ENCODE data around the gene RPS6KB2.
"Not testable (repeated sequence)": the region's sequence is repeated elsewhere in the genome, so short reads cannot be mapped to it uniquely, and the experiment has no call there.

Gene RPS6KB2

DNA sequence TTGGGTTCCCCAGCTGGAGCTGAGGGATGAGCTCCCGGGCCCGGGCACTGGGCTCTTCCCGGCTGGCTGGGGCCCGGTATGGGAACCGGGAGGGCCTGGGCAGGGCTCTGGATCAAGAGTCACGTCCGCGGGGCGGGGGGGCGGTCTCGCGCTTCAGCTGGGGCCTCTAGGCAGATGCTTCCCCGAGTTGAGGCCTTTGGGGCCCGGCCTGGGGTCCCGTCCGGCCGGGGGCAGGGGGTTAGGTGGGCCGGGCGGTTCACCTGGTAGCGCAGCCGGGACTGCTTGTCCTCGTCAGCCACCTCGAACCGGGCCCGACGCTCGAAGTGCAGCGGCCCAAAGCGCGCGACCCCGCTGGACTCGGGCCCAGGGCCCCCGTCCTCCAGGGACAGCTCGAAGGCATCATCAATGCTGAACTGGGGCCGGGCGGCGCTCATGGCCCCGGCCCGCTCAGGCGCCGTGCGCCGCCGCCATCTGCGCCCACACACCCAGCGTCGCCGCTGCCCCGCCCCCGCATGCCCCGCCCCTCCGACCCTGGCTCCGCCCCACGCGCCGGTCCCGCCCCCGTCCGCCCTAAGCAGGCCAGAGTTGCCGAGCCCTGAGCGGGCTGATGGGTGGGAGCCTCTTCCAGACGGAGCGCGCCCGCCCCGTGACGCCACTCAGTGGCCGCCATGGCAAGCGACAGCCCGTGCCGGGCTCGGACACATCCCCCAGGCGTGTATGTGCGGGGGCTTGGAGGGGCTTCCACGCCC is 40.6 kb downstream of the RPS6KB2 start, which contains the start of gene TMEM134:
Gene TMEM134 (minus strand): TSS at position 493 of the 749 bp plus-strand sequence. CDS start 59 bp downstream, at position 434.
- DNase-seq (ENCODE audit: low read depth) = peak; percentile 95
- peak; percentile 57; the same call in 1 of the 2 replicates for TF ChIP-seq MAX (IDR thresholded peaks at IDR 0.05; ENCODE audit: low read depth, low read length)
- TF ChIP-seq, protein P1, sequence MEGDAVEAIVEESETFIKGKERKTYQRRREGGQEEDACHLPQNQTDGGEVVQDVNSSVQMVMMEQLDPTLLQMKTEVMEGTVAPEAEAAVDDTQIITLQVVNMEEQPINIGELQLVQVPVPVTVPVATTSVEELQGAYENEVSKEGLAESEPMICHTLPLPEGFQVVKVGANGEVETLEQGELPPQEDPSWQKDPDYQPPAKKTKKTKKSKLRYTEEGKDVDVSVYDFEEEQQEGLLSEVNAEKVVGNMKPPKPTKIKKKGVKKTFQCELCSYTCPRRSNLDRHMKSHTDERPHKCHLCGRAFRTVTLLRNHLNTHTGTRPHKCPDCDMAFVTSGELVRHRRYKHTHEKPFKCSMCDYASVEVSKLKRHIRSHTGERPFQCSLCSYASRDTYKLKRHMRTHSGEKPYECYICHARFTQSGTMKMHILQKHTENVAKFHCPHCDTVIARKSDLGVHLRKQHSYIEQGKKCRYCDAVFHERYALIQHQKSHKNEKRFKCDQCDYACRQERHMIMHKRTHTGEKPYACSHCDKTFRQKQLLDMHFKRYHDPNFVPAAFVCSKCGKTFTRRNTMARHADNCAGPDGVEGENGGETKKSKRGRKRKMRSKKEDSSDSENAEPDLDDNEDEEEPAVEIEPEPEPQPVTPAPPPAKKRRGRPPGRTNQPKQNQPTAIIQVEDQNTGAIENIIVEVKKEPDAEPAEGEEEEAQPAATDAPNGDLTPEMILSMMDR (IDR thresholded peaks at IDR 0.05; ENCODE audit: low read depth, low read length) = peak; percentile 57
- peak; percentile 78; the same call in 1 of the 2 replicates for TF ChIP-seq MYC (IDR thresholded peaks at IDR 0.05; ENCODE audit: low read depth, low read length)
- TF ChIP-seq POLR2A (IDR thresholded peaks at IDR 0.05; ENCODE audit: extremely low read depth, insufficient read length) = peak; percentile 93
- peak within 1 kb of the TSS; percentile 55 for H3K4me3 ChIP-seq (ENCODE audit: low read depth, low read length)

DNA sequence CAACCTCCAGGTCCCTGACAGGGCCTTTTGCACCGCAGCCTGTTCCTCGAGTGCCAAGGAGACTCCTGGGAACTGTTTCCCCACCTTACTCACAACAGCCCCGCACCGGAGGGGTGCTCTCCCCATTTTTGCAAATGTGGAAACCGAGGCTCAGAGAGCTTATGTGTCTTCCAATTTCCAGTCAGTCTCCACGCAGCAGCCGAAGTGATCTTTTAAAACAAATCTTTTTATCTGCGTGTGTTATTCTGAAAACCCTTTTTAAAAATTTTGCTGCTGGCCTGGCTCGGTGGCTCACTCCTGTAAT is 41.2 kb downstream of the RPS6KB2 start:
- peak overlapping the region; percentile 55 for H3K4me3 ChIP-seq (ENCODE audit: low read depth, low read length)
- TF ChIP-seq MAX (IDR thresholded peaks at IDR 0.05; ENCODE audit: low read depth, low read length) (no peak), MYC (IDR thresholded peaks at IDR 0.05; ENCODE audit: low read depth, low read length) (no peak), POLR2A (IDR thresholded peaks at IDR 0.05; ENCODE audit: extremely low read depth, insufficient read length) (no peak)
- TF ChIP-seq, protein P1 (IDR thresholded peaks at IDR 0.05; ENCODE audit: low read depth, low read length) = no peak
- DNase-seq (ENCODE audit: low read depth) = no peak

GRCh38 chr11:67470337-67471002 is 42.2 kb downstream of the RPS6KB2 start:
- no peak for DNase-seq (ENCODE audit: low read depth)
- TF ChIP-seq MAX (IDR thresholded peaks at IDR 0.05; ENCODE audit: low read depth, low read length) (no peak), POLR2A (IDR thresholded peaks at IDR 0.05; ENCODE audit: extremely low read depth, insufficient read length) (no peak), MYC (IDR thresholded peaks at IDR 0.05; ENCODE audit: low read depth, low read length) (no peak)
- TF ChIP-seq, protein P1 (IDR thresholded peaks at IDR 0.05; ENCODE audit: low read depth, low read length) = no peak
- H3K4me3 ChIP-seq (ENCODE audit: low read depth, low read length) = no peak overlapping the region

- no peak for DNase-seq (ENCODE audit: low read depth)
- no peak overlapping the region for H3K4me3 ChIP-seq (ENCODE audit: low read depth, low read length)
- TF ChIP-seq POLR2A (IDR thresholded peaks at IDR 0.05; ENCODE audit: extremely low read depth, insufficient read length) (no peak), MYC (IDR thresholded peaks at IDR 0.05; ENCODE audit: low read depth, low read length) (no peak), MAX (IDR thresholded peaks at IDR 0.05; ENCODE audit: low read depth, low read length) (no peak)
- TF ChIP-seq, protein P1 (IDR thresholded peaks at IDR 0.05; ENCODE audit: low read depth, low read length) = no peak
Measured at GRCh38 chr11:67472882-67473281, 44.6 kb downstream of the RPS6KB2 start.

GRCh38 chr11:67476692-67477091 is 48.4 kb downstream of the RPS6KB2 start:
- not testable (repeated sequence) for DNase-seq (ENCODE audit: low read depth); H3K4me3 ChIP-seq (ENCODE audit: low read depth, low read length)

DNA sequence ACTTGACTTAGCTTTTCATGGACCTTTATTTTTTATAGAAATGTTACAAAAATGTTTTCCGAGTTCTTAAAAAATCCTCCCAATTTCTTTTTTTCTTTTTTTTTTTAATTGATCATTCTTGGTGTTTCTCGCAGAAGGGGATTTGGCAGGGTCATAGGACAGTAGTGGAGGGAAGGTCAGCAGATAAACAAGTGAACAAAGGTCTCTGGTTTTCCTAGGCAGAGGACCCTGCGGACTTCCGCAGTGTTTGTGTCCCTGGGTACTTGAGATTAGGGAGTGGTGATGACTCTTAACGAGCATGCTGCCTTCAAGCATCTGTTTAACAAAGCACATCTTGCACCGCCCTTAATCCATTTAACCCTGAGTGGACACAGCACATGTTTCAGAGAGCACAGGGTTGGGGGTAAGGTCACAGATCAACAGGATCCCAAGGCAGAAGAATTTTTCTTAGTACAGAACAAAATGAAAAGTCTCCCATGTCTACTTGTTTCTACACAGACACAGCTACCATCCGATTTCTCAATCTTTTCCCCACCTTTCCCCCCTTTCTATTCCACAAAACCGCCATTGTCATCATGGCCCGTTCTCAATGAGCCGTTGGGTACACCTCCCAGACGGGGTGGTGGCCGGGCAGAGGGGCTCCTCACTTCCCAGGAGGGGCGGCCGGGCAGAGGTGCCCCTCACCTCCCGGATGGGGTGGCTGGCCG is 49.2 kb downstream of the RPS6KB2 start:
- H3K4me3 ChIP-seq (ENCODE audit: low read depth, low read length); DNase-seq (ENCODE audit: low read depth): not testable (repeated sequence)

Measured in NB4 (cell line).